ENCODE measurements around the gene TPCN2. TPM values are rescaled to one million over a fixed set of nuclear protein-coding genes. Genes with fewer than 3 reads are reported as not detected.

TPCN2 gene
- total RNA-seq, 1 experiment from 2014 or later: 63.6 TPM

DNA sequence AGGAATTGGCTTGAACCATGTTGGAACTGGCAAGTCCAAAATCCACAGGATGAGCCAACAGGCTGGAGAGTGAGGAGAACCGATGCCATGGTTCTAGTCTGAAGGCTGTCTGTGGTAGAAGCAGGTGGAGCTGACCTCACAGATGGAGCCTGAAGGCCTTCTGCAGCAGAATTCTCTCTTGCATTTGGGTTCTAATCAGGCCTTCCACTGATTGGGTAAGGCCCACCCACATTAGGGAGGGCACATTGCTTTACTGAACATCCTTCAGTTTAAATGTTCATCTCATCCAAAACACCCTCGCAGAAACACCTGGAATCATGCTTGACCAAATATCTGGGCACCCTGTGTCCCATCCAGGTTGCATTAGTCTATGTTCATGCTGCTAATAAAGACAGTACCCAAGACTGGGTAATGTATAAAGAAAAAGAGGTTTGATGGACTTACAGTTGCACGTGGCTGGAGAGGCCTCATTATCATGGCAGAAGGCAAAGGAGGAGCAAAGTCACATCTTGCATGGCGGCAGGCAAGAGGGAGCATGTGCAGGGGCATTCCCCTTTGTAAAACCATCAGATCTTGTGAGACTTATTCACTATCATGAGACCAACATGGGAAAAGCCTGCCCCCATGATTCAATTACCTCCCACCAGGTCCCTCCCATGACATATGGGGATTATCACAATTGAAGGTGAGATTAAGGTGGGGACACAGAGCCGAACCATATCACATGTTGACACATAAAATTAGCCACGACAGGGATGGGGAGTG, 122.9 kb downstream of the TPCN2 start:
- Histone ChIP-seq H3K36me3 (ENCODE audit: control insufficient read depth, insufficient read depth, low read length) (no peaks in the 10 kb centered on the region), H3K4me3 (ENCODE audit: low read depth, low read length) (no peak overlapping the region), H3K27me3 (replicated peaks; ENCODE audit: control insufficient read depth, insufficient read depth, low read length) (no peaks in the 10 kb centered on the region), H3K4me1 (peaks cover 16% of the 10 kb centered on the region), H3K9me3 (peaks cover 12% of the 10 kb centered on the region)
- Mint-ChIP-seq H3K36me3 (ENCODE audit: insufficient read depth, unreplicated experiment) (no peaks in the 10 kb centered on the region), H3K4me3 (ENCODE audit: unreplicated experiment) (no peak overlapping the region), H3K27ac (ENCODE audit: unreplicated experiment) (no peak overlapping the region), H3K4me1 (ENCODE audit: low read depth, unreplicated experiment) (peaks cover 8% of the 10 kb centered on the region), H3K9me3 (ENCODE audit: unreplicated experiment) (no peaks in the 10 kb centered on the region), H3K27me3 (ENCODE audit: insufficient read depth, unreplicated experiment) (no peaks in the 10 kb centered on the region)
- DNase-seq: no peak
- CTCF ChIA-PET: interaction anchor here (1.3 to 1.6 kb wide), 2 partner anchors 40 to 103 kb away, joined by 7 to 8 read pairs; no protein-coding TSS in a partner anchor
- intact Hi-C loops (cut with micrococcal nuclease; ENCODE audit: unreplicated experiment): no loop called here
- POLR2A ChIA-PET: no interaction called here
- TF ChIP-seq, protein P1, sequence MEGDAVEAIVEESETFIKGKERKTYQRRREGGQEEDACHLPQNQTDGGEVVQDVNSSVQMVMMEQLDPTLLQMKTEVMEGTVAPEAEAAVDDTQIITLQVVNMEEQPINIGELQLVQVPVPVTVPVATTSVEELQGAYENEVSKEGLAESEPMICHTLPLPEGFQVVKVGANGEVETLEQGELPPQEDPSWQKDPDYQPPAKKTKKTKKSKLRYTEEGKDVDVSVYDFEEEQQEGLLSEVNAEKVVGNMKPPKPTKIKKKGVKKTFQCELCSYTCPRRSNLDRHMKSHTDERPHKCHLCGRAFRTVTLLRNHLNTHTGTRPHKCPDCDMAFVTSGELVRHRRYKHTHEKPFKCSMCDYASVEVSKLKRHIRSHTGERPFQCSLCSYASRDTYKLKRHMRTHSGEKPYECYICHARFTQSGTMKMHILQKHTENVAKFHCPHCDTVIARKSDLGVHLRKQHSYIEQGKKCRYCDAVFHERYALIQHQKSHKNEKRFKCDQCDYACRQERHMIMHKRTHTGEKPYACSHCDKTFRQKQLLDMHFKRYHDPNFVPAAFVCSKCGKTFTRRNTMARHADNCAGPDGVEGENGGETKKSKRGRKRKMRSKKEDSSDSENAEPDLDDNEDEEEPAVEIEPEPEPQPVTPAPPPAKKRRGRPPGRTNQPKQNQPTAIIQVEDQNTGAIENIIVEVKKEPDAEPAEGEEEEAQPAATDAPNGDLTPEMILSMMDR (IDR thresholded peaks at IDR 0.05; ENCODE audit: insufficient read depth in 1 of 2, low read depth in 1 of 2, low read length in 1 of 2, severe bottlenecking in 1 of 2, unreplicated experiment in 1 of 2): no peak
- BruUV-seq (replicated peaks): no TSS peak

- no peaks in the 10 kb centered on the region for H3K27me3 ChIP-seq (replicated peaks; ENCODE audit: control insufficient read depth, insufficient read depth, low read length)
- TF ChIP-seq, protein P1 (IDR thresholded peaks at IDR 0.05; ENCODE audit: insufficient read depth in 1 of 2, low read depth in 1 of 2, low read length in 1 of 2, severe bottlenecking in 1 of 2, unreplicated experiment in 1 of 2): no peak
- no peak overlapping the region for H3K4me3 ChIP-seq (ENCODE audit: low read depth, low read length)
- Mint-ChIP-seq H3K27me3 (ENCODE audit: insufficient read depth, unreplicated experiment) (no peaks in the 10 kb centered on the region), H3K9me3 (ENCODE audit: unreplicated experiment) (no peaks in the 10 kb centered on the region), H3K27ac (ENCODE audit: unreplicated experiment) (no peak overlapping the region), H3K4me1 (ENCODE audit: low read depth, unreplicated experiment) (peaks cover 8% of the 10 kb centered on the region), H3K36me3 (ENCODE audit: insufficient read depth, unreplicated experiment) (no peaks in the 10 kb centered on the region), H3K4me3 (ENCODE audit: unreplicated experiment) (no peak overlapping the region)
- no peaks in the 10 kb centered on the region for H3K36me3 ChIP-seq (ENCODE audit: control insufficient read depth, insufficient read depth, low read length)
- ChIA-PET POLR2A (no interaction called here), CTCF (no interaction called here)
- peaks cover 16% of the 10 kb centered on the region for H3K4me1 ChIP-seq
- no TSS peak for BruUV-seq (replicated peaks)
- intact Hi-C loops (cut with micrococcal nuclease; ENCODE audit: unreplicated experiment): no loop called here
- DNase-seq: no peak
- H3K9me3 ChIP-seq: peaks cover 16% of the 10 kb centered on the region
Observed at GRCh38 chr11:69172674-69173073, 123.9 kb downstream of the TPCN2 start.

- POLR2A ChIA-PET: no interaction called here
- H3K4me3 Mint-ChIP-seq (ENCODE audit: unreplicated experiment): no peak overlapping the region
Observed at GRCh38 chr11:69173331-69173730, 124.6 kb downstream of the TPCN2 start.

More at GRCh38 chr11:69173331-69173730, 124.6 kb downstream of the TPCN2 start:
- H3K27me3 ChIP-seq (replicated peaks; ENCODE audit: control insufficient read depth, insufficient read depth, low read length): no peaks in the 10 kb centered on the region
- peaks cover 8% of the 10 kb centered on the region for H3K4me1 Mint-ChIP-seq (ENCODE audit: low read depth, unreplicated experiment)
- BruUV-seq (replicated peaks): no TSS peak
- peaks cover 16% of the 10 kb centered on the region for H3K4me1 ChIP-seq
- H3K27ac Mint-ChIP-seq (ENCODE audit: unreplicated experiment): no peak overlapping the region
- no peaks in the 10 kb centered on the region for H3K36me3 Mint-ChIP-seq (ENCODE audit: insufficient read depth, unreplicated experiment)
- no peaks in the 10 kb centered on the region for H3K27me3 Mint-ChIP-seq (ENCODE audit: insufficient read depth, unreplicated experiment)
- intact Hi-C loops (cut with micrococcal nuclease; ENCODE audit: unreplicated experiment): no loop called here
- no peak overlapping the region for H3K4me3 ChIP-seq (ENCODE audit: low read depth, low read length)
- no peaks in the 10 kb centered on the region for H3K36me3 ChIP-seq (ENCODE audit: control insufficient read depth, insufficient read depth, low read length)
- no peaks in the 10 kb centered on the region for H3K9me3 Mint-ChIP-seq (ENCODE audit: unreplicated experiment)
- CTCF ChIA-PET: no interaction called here
- H3K9me3 ChIP-seq: peaks cover 16% of the 10 kb centered on the region
- no peak for DNase-seq
- TF ChIP-seq, protein P1 (IDR thresholded peaks at IDR 0.05; ENCODE audit: insufficient read depth in 1 of 2, low read depth in 1 of 2, low read length in 1 of 2, severe bottlenecking in 1 of 2, unreplicated experiment in 1 of 2): no peak

Data from Caco-2 (cell line).